OCI-LY7 (cell line): Measurements from ENCODE around the gene TJAP1. TPM values are rescaled to one million over a fixed set of nuclear protein-coding genes. Genes with fewer than 3 reads are reported as not detected.

Experiments
- BruUV-seq: library from RNA; stranded (reverse); fragments of 400-500 nt; replicated peaks from 2 replicates; lab custom pipeline; 2021; lab: Mats Ljungman, UMichigan
- CTCF ChIA-PET: fragments of 300-600 bp; sonication (Branson Sonifier 250); formaldehyde crosslinking; loops from one replicate; lab custom pipeline; 2022; ENCODE audit warnings: antibody characterized with exemption; ENCODE audit not compliant: unreplicated experiment; lab: Charles Lee
- POLR2A ChIA-PET: fragments of 300-600 bp; sonication (Branson Sonifier 250); formaldehyde crosslinking; loops from one replicate; lab custom pipeline; 2022; ENCODE audit warnings: antibody characterized with exemption; lab: Charles Lee
- DNase-seq: peaks from one replicate; pipeline ENCODE4 v3.0.0-alpha.2; 2015; ENCODE audit warnings: low spot score
- H2AFZ ChIP-seq: fragments of 200-600 bp; sonication (generic), shearing (Covaris generic); 2 replicates; pipeline ENCODE4 v1.6.1; 2014; ENCODE audit warnings: mild to moderate bottlenecking, antibody characterized with exemption, low read length, moderate library complexity
- H3K27ac ChIP-seq: fragments of 200-600 bp; sonication (generic); 2 replicates; pipeline ENCODE4 v1.5.1; 2014; ENCODE audit warnings: mixed run types, low read depth, mild to moderate bottlenecking, moderate library complexity, low read length, inconsistent platforms; ENCODE audit not compliant: poor library complexity, severe bottlenecking
- H3K36me3 ChIP-seq: fragments of 200-600 bp; sonication (generic); 2 replicates; pipeline ENCODE4 v1.6.1; 2014; ENCODE audit warnings: mild to moderate bottlenecking, antibody characterized with exemption, low read length, moderate library complexity, mixed read lengths; ENCODE audit not compliant: insufficient read depth
- H3K4me1 ChIP-seq: fragments of 200-600 bp; sonication (generic); 2 replicates; pipeline ENCODE4 v1.5.1; 2014; ENCODE audit warnings: mild to moderate bottlenecking, low read length; ENCODE audit not compliant: insufficient read depth, poor library complexity, severe bottlenecking
- H3K4me2 ChIP-seq: fragments of 200-600 bp; sonication (generic); 2 replicates; pipeline ENCODE4 v1.6.1; 2014; ENCODE audit warnings: mild to moderate bottlenecking, low read length
- H3K4me3 ChIP-seq: fragments of 200-600 bp; sonication (generic); 2 replicates; pipeline ENCODE4 v1.5.1; 2014; ENCODE audit warnings: mild to moderate bottlenecking, low read depth, low read length; ENCODE audit not compliant: poor library complexity, severe bottlenecking
- H3K79me2 ChIP-seq: fragments of 200-600 bp; sonication (generic); 2 replicates; pipeline ENCODE4 v1.6.1; 2016; ENCODE audit warnings: low read depth, mild to moderate bottlenecking, low read length, moderate library complexity, mixed read lengths; ENCODE audit not compliant: insufficient read depth
- H3K9me2 ChIP-seq: fragments of 200-600 bp; sonication (generic); 2 replicates; pipeline ENCODE4 v1.6.1; 2016; ENCODE audit warnings: mild to moderate bottlenecking, low read length, mixed read lengths; ENCODE audit not compliant: insufficient read depth
- H3K9me3 ChIP-seq: fragments of 200-600 bp; sonication (generic); 2 replicates; pipeline ENCODE4 v1.6.1; 2014; ENCODE audit warnings: mild to moderate bottlenecking, mixed run types, low read length, mixed read lengths
- H4K20me1 ChIP-seq: fragments of 200-600 bp; sonication (generic); 2 replicates; pipeline ENCODE4 v1.6.1; 2014; ENCODE audit warnings: mild to moderate bottlenecking, antibody characterized with exemption, low read length, moderate library complexity, mixed read lengths; ENCODE audit not compliant: insufficient read depth
- CTCF ChIP-seq: fragments of 200-600 bp; sonication (generic); conservative IDR thresholded peaks from 2 replicates; pipeline ENCODE4 v1.5.1; 2014; ENCODE audit warnings: mild to moderate bottlenecking, antibody characterized with exemption, low read length, moderate library complexity, mixed read lengths
- EZH2phosphoT487 ChIP-seq: fragments of 200-600 bp; sonication (generic); IDR thresholded peaks from 2 replicates; pipeline ENCODE4 v1.6.1; 2018; ENCODE audit warnings: low read depth, borderline replicate concordance, mild to moderate bottlenecking, mixed run types, antibody characterized with exemption, low read length, moderate library complexity, mixed read lengths
- intact Hi-C: fragments of 100-400 bp; cut with micrococcal nuclease; formaldehyde crosslinking; loops from one replicate; pipeline ENCODE4 v1.10.0; 2022; ENCODE audit not compliant: unreplicated experiment
- total RNA-seq, 2 experiments: library from RNA; depleted of rRNA in 1 of 2; stranded (reverse); fragments of >200 nt in 1 of 2; shearing (Covaris generic) in 1 of 2; gene quantifications; 2 replicates each; pipeline ENCODE4 v1.2.3, GENCODE V29; 2014 to 2022

TJAP1 gene
- total RNA-seq, 2 experiments from 2014 or later = 16.7 to 34.4 TPM

- Histone ChIP-seq H3K79me2 (no peaks in the 10 kb centered on the region), H3K9me2 (no peaks in the 10 kb centered on the region), H2AFZ (no peak overlapping the region), H3K36me3 (peaks cover 92% of the 10 kb centered on the region), H4K20me1 (no peaks in the 10 kb centered on the region), H3K4me2 (no peak overlapping the region), H3K27ac (no peak overlapping the region), H3K4me1 (no peaks in the 10 kb centered on the region), H3K9me3 (no peaks in the 10 kb centered on the region), H3K4me3 (no peak overlapping the region)
- intact Hi-C loops = loop anchor here (10.0 kb wide), 1 partner anchor 64 kb away; no protein-coding TSS in a partner anchor
- no peak for TF ChIP-seq CTCF
- TF ChIP-seq EZH2phosphoT487 = no peak
- no TSS peak for BruUV-seq
- ChIA-PET CTCF (no interaction called here), POLR2A (interaction anchor here (0.7 kb wide), 1 partner anchor 610 kb away, joined by 3 read pairs; no protein-coding TSS in a partner anchor)
- no peak for DNase-seq
These were observed 63.1 kb downstream of the TJAP1 start for GRCh38 chr6:43540507-43540906.

GRCh38 chr6:43541774-43542471, 64.6 kb downstream of the TJAP1 start:
- Histone ChIP-seq H2AFZ (no peak overlapping the region), H3K36me3 (peaks cover 97% of the 10 kb centered on the region), H3K4me2 (no peak overlapping the region), H3K27ac (no peak overlapping the region), H3K9me2 (no peaks in the 10 kb centered on the region), H3K79me2 (no peaks in the 10 kb centered on the region), H3K9me3 (no peaks in the 10 kb centered on the region), H3K4me3 (no peak overlapping the region), H4K20me1 (no peaks in the 10 kb centered on the region), H3K4me1 (no peaks in the 10 kb centered on the region)
- DNase-seq = no peak
- intact Hi-C loops = loop anchor here (10.0 kb wide), 1 partner anchor 63 kb away; no protein-coding TSS in a partner anchor
- no TSS peak for BruUV-seq
- CTCF ChIA-PET = no interaction called here
- POLR2A ChIA-PET = interaction anchor here (0.6 kb wide), 2 partner anchors 19 to 74 kb away, joined by 3 to 4 read pairs; no protein-coding TSS in a partner anchor
- TF ChIP-seq EZH2phosphoT487 = no peak
- no peak for TF ChIP-seq CTCF

- Histone ChIP-seq H3K9me2 (no peaks in the 10 kb centered on the region), H3K9me3 (no peaks in the 10 kb centered on the region), H3K4me1 (no peaks in the 10 kb centered on the region), H3K79me2 (no peaks in the 10 kb centered on the region), H3K27ac (no peak overlapping the region), H3K36me3 (peaks cover 97% of the 10 kb centered on the region), H3K4me3 (no peak overlapping the region), H3K4me2 (no peak overlapping the region), H2AFZ (no peak overlapping the region), H4K20me1 (no peaks in the 10 kb centered on the region)
- TF ChIP-seq EZH2phosphoT487 = no peak
- TF ChIP-seq CTCF = no peak
- ChIA-PET CTCF (no interaction called here), POLR2A (interaction anchor here (0.7 to 1.1 kb wide), 2 partner anchors 13 to 26 kb away, joined by 3 read pairs; no protein-coding TSS in a partner anchor)
- intact Hi-C loops = loop anchor here (10.0 kb wide), 1 partner anchor 60 kb away; no protein-coding TSS in a partner anchor
- no peak for DNase-seq
- no TSS peak for BruUV-seq
These were observed 67.1 kb downstream of the TJAP1 start for GRCh38 chr6:43544461-43544860.
